ENCODE results near the gene VAV2. TPM values are rescaled to one million over a fixed set of nuclear protein-coding genes. Genes with fewer than 3 reads are reported as not detected.

VAV2 gene
- polyA plus RNA-seq, 2 of the 4 experiments (the other 2 are of a cell fraction), result 9.8 to 21.4 TPM

DNA sequence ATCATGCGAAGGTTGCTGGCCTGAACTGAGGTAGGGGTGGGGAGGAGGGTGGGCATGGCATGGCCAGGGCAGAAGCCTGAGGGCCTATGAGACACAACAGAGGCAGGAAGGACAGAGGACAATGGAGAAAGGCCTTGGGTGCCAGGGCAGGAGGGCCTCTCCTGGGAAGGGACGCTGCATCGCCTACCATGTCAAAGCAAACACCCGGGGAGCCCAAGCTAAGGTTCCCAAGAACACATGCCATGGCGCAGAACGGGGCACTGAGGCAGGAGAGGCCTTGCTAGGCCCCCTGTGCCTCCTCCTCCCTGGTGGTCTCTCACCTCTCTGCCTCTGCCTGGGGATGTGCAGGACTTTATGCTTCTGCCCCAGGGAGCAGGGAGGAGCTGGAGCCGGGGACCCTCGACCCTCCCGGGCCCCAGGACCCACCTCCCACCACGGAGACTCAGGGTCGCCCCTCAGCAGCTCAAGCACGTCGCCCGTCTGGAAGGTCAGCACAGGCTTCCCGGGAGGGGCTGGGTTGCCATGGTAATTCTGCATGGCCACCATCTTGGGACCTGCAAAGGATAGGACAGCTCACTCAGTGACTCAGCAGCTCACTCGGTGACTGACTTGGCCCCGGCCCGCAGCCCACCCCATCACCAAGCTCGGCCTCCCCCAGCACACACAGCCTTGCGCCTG, 213.6 kb downstream of the VAV2 start:
- WGBS (ENCODE audit: missing lambda C conversion rate), result 94% methylated on average over 10 of the region's 20 CpGs
- ATAC-seq, result no peak
- ChIA-PET CTCF (interaction anchor here (1.4 to 18.7 kb wide), 5 partner anchors 11 to 353 kb away, joined by 3 to 348 read pairs (median 26); no protein-coding TSS in a partner anchor), POLR2A (no interaction called here)
- H3K4me3 ChIP-seq, result no peak overlapping the region
- no peaks in the 10 kb centered on the region for H3K4me1 ChIP-seq
- no peak overlapping the region for H3K4me2 ChIP-seq
- DNase-seq (ENCODE audit: low read depth in 1 of 2, low spot score in 1 of 2), result no peak
- TF ChIP-seq, protein P1, sequence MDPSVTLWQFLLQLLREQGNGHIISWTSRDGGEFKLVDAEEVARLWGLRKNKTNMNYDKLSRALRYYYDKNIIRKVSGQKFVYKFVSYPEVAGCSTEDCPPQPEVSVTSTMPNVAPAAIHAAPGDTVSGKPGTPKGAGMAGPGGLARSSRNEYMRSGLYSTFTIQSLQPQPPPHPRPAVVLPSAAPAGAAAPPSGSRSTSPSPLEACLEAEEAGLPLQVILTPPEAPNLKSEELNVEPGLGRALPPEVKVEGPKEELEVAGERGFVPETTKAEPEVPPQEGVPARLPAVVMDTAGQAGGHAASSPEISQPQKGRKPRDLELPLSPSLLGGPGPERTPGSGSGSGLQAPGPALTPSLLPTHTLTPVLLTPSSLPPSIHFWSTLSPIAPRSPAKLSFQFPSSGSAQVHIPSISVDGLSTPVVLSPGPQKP (IDR thresholded peaks at IDR 0.05; ENCODE audit: low read depth, low read length), result no peak
- no peak for TF ChIP-seq MYC (IDR thresholded peaks at IDR 0.05; ENCODE audit: borderline replicate concordance, low read length)
- TF ChIP-seq E2F6 (IDR thresholded peaks at IDR 0.05; ENCODE audit: borderline replicate concordance, low read depth), result no peak
- TF ChIP-seq, protein P2, sequence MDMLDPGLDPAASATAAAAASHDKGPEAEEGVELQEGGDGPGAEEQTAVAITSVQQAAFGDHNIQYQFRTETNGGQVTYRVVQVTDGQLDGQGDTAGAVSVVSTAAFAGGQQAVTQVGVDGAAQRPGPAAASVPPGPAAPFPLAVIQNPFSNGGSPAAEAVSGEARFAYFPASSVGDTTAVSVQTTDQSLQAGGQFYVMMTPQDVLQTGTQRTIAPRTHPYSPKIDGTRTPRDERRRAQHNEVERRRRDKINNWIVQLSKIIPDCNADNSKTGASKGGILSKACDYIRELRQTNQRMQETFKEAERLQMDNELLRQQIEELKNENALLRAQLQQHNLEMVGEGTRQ (IDR thresholded peaks at IDR 0.05), result no peak
- TF ChIP-seq RFX5 (IDR thresholded peaks at IDR 0.05), result no peak
- TF ChIP-seq RNF2 (IDR thresholded peaks at IDR 0.05; ENCODE audit: borderline replicate concordance, low read depth), result no peak
- TF ChIP-seq JUN (IDR thresholded peaks at IDR 0.05), result no peak
- no peak for TF ChIP-seq ZNF302 (CRISPR knock-in tag; IDR thresholded peaks at IDR 0.05)
- TF ChIP-seq FOSL2 (IDR thresholded peaks at IDR 0.05), result no peak
- no peak for TF ChIP-seq FOSL2 (CRISPR knock-in tag; IDR thresholded peaks at IDR 0.05)
- no peak for TF ChIP-seq BHLHE40 (IDR thresholded peaks at IDR 0.05; ENCODE audit: low read depth, low read length)
- TF ChIP-seq KDM1A (IDR thresholded peaks at IDR 0.05; ENCODE audit: low read depth), result no peak
- TF ChIP-seq CBX2 (IDR thresholded peaks at IDR 0.05; ENCODE audit: borderline replicate concordance, low read depth), result no peak
- no peak for TF ChIP-seq EHMT2 (IDR thresholded peaks at IDR 0.05; ENCODE audit: low read depth)
- TF ChIP-seq CEBPB (IDR thresholded peaks at IDR 0.05), result no peak
- no peak for TF ChIP-seq HEYL (CRISPR knock-in tag; IDR thresholded peaks at IDR 0.05)
- no peak for TF ChIP-seq ZFP36 (IDR thresholded peaks at IDR 0.05; ENCODE audit: borderline replicate concordance, partially characterized antibody)
- TF ChIP-seq, protein P3, sequence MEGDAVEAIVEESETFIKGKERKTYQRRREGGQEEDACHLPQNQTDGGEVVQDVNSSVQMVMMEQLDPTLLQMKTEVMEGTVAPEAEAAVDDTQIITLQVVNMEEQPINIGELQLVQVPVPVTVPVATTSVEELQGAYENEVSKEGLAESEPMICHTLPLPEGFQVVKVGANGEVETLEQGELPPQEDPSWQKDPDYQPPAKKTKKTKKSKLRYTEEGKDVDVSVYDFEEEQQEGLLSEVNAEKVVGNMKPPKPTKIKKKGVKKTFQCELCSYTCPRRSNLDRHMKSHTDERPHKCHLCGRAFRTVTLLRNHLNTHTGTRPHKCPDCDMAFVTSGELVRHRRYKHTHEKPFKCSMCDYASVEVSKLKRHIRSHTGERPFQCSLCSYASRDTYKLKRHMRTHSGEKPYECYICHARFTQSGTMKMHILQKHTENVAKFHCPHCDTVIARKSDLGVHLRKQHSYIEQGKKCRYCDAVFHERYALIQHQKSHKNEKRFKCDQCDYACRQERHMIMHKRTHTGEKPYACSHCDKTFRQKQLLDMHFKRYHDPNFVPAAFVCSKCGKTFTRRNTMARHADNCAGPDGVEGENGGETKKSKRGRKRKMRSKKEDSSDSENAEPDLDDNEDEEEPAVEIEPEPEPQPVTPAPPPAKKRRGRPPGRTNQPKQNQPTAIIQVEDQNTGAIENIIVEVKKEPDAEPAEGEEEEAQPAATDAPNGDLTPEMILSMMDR (IDR thresholded peaks at IDR 0.05), result no peak
- peaks cover 20% of the 10 kb centered on the region for H3K9me3 ChIP-seq
- FAIRE-seq, result no peak
- no peak overlapping the region for H3K27ac ChIP-seq

DNA sequence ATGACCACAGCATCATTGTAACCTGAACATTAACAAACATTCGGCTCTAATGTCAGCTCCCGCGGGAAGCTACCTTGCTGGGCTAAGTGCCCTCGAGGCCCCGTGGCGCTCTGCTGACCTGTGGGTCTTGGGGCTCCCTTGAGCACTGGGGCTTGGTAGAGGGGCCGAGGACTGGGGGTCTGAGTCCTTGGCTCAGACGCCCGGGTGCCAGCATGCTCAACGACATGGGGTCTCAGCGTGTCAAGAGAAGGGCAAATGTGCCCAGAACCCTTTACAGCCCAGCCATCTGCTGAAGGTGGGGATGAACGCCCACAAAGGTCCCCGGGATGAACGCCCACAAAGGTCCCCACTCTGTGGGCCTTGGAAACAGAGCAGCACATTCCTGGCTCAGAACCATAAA, 214.3 kb downstream of the VAV2 start:
- no peak for ATAC-seq
- Histone ChIP-seq H3K4me1 (no peaks in the 10 kb centered on the region), H3K27ac (no peak overlapping the region), H3K9me3 (peaks cover 20% of the 10 kb centered on the region), H3K4me2 (no peak overlapping the region), H3K4me3 (no peak overlapping the region)
- 95% methylated on average over 10 of the region's 14 CpGs for WGBS (ENCODE audit: missing lambda C conversion rate)
- no peak for FAIRE-seq
- CTCF ChIA-PET, result interaction anchor here (2.6 to 18.7 kb wide), 4 partner anchors 10 to 217 kb away, joined by 11 to 348 read pairs (median 69); no protein-coding TSS in a partner anchor
- no peak for DNase-seq (ENCODE audit: low read depth in 1 of 2, low spot score in 1 of 2)
- POLR2A ChIA-PET, result no interaction called here
- TF ChIP-seq, protein P4, sequence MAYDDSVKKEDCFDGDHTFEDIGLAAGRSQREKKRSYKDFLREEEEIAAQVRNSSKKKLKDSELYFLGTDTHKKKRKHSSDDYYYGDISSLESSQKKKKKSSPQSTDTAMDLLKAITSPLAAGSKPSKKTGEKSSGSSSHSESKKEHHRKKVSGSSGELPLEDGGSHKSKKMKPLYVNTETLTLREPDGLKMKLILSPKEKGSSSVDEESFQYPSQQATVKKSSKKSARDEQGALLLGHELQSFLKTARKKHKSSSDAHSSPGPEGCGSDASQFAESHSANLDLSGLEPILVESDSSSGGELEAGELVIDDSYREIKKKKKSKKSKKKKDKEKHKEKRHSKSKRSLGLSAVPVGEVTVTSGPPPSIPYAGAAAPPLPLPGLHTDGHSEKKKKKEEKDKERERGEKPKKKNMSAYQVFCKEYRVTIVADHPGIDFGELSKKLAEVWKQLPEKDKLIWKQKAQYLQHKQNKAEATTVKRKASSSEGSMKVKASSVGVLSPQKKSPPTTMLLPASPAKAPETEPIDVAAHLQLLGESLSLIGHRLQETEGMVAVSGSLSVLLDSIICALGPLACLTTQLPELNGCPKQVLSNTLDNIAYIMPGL (CRISPR knock-in tag; IDR thresholded peaks at IDR 0.05; ENCODE audit: borderline replicate concordance), result no peak
- no peak for TF ChIP-seq KDM1A (IDR thresholded peaks at IDR 0.05; ENCODE audit: low read depth)
- TF ChIP-seq MAFK (IDR thresholded peaks at IDR 0.05; ENCODE audit: partially characterized antibody), result no peak
- no peak for TF ChIP-seq HDAC2 (IDR thresholded peaks at IDR 0.05)
- TF ChIP-seq RNF2 (IDR thresholded peaks at IDR 0.05; ENCODE audit: borderline replicate concordance, low read depth), result no peak
- no peak for TF ChIP-seq RAD21 (conservative IDR thresholded peaks at IDR 0.05 in 1 of 2, IDR thresholded peaks at IDR 0.05 in 1 of 2)
- TF ChIP-seq TFCP2L1 (CRISPR knock-in tag; IDR thresholded peaks at IDR 0.05), result no peak
- TF ChIP-seq CHD2 (IDR thresholded peaks at IDR 0.05; ENCODE audit: low read length, partially characterized antibody), result no peak
- no peak for TF ChIP-seq NFE2L2 (conservative IDR thresholded peaks at IDR 0.05; ENCODE audit: low read length)
- TF ChIP-seq, protein P1 (IDR thresholded peaks at IDR 0.05; ENCODE audit: low read depth, low read length), result no peak
- TF ChIP-seq, protein P3 (IDR thresholded peaks at IDR 0.05), result no peak
- no peak for TF ChIP-seq PHF8 (IDR thresholded peaks at IDR 0.05; ENCODE audit: borderline replicate concordance, low read depth)
- TF ChIP-seq RFX5 (IDR thresholded peaks at IDR 0.05), result no peak

All from A549 (cell line).